ENCODE measurements around the gene IKZF4.
"Not testable (repeated sequence)": the region's sequence is repeated elsewhere in the genome, so short reads cannot be mapped to it uniquely, and the experiment has no call there.

IKZF4 gene

GRCh38 chr12:55984861-55985260 is 36.0 kb upstream of the IKZF4 start:
- DNase-seq (ENCODE audit: insufficient read length) (no peak), FAIRE-seq (no peak)
- TF ChIP-seq POLR2A (IDR thresholded peaks at IDR 0.05; ENCODE audit: low read depth, low read length), result no peak
- no peak for TF ChIP-seq TAF1 (IDR thresholded peaks at IDR 0.05; ENCODE audit: borderline replicate concordance, low read depth, low read length)
- TF ChIP-seq POLR2AphosphoS5 (IDR thresholded peaks at IDR 0.05; ENCODE audit: low read depth, low read length), result no peak

- DNase-seq (ENCODE audit: insufficient read length), result no peak
- FAIRE-seq, result no peak
- no peak for TF ChIP-seq POLR2A (IDR thresholded peaks at IDR 0.05; ENCODE audit: low read depth, low read length)
- TF ChIP-seq TAF1 (IDR thresholded peaks at IDR 0.05; ENCODE audit: borderline replicate concordance, low read depth, low read length), result no peak
- no peak for TF ChIP-seq POLR2AphosphoS5 (IDR thresholded peaks at IDR 0.05; ENCODE audit: low read depth, low read length)
Observed at GRCh38 chr12:55985341-55985740, 35.5 kb upstream of the IKZF4 start.

- DNase-seq (ENCODE audit: insufficient read length), result not testable (repeated sequence)
Observed at GRCh38 chr12:55985976-55986375, 34.9 kb upstream of the IKZF4 start.

GRCh38 chr12:55991110-55991509 is 29.7 kb upstream of the IKZF4 start:
- DNase-seq (ENCODE audit: insufficient read length) (no peak), FAIRE-seq (no peak)
- TF ChIP-seq POLR2A (IDR thresholded peaks at IDR 0.05; ENCODE audit: low read depth, low read length), result no peak

More at GRCh38 chr12:55985976-55986375, 34.9 kb upstream of the IKZF4 start:
- FAIRE-seq, result not testable (repeated sequence)

- no peak for TF ChIP-seq POLR2A (IDR thresholded peaks at IDR 0.05; ENCODE audit: low read depth, low read length)
- no peak for FAIRE-seq
Observed at GRCh38 chr12:55993230-55993853, 27.5 kb upstream of the IKZF4 start.

GRCh38 chr12:55995366-55995765 is 25.5 kb upstream of the IKZF4 start:
- DNase-seq (ENCODE audit: insufficient read length) (no peak), FAIRE-seq (no peak)
- no peak for TF ChIP-seq TAF1 (IDR thresholded peaks at IDR 0.05; ENCODE audit: borderline replicate concordance, low read depth, low read length)
- TF ChIP-seq POLR2A (IDR thresholded peaks at IDR 0.05; ENCODE audit: low read depth, low read length), result no peak
- no peak for TF ChIP-seq POLR2AphosphoS5 (IDR thresholded peaks at IDR 0.05; ENCODE audit: low read depth, low read length)

More at GRCh38 chr12:55993230-55993853, 27.5 kb upstream of the IKZF4 start:
- no peak for DNase-seq (ENCODE audit: insufficient read length)

GRCh38 chr12:55996201-55996714 is 24.6 kb upstream of the IKZF4 start:
- FAIRE-seq (peak; percentile 86), DNase-seq (ENCODE audit: insufficient read length) (peak; percentile 36)
- no peak for TF ChIP-seq POLR2A (IDR thresholded peaks at IDR 0.05; ENCODE audit: low read depth, low read length)
- TF ChIP-seq TAF1 (IDR thresholded peaks at IDR 0.05; ENCODE audit: borderline replicate concordance, low read depth, low read length), result no peak
- no peak for TF ChIP-seq POLR2AphosphoS5 (IDR thresholded peaks at IDR 0.05; ENCODE audit: low read depth, low read length)

- DNase-seq (ENCODE audit: insufficient read length) (peak; percentile 94), FAIRE-seq (peak; percentile 95)
- TF ChIP-seq TAF1 (IDR thresholded peaks at IDR 0.05; ENCODE audit: borderline replicate concordance, low read depth, low read length), result 0 out of 2 replicates have a peak, but pooled peaks have one; percentile 33
- peak; percentile 64; the same call in 1 of the 2 replicates for TF ChIP-seq POLR2AphosphoS5 (IDR thresholded peaks at IDR 0.05; ENCODE audit: low read depth, low read length)
- TF ChIP-seq POLR2A (IDR thresholded peaks at IDR 0.05; ENCODE audit: low read depth, low read length), result peak; percentile 66
Observed at GRCh38 chr12:55996715-55997534, 23.9 kb upstream of the IKZF4 start, which contains the start of gene SUOX. Gene SUOX, plus strand, starts transcription at chr12:55997276. Its CDS starts 4,946 bp downstream, at chr12:56002222.

- TF ChIP-seq POLR2AphosphoS5 (IDR thresholded peaks at IDR 0.05; ENCODE audit: low read depth, low read length) (no peak), POLR2A (IDR thresholded peaks at IDR 0.05; ENCODE audit: low read depth, low read length) (no peak), TAF1 (IDR thresholded peaks at IDR 0.05; ENCODE audit: borderline replicate concordance, low read depth, low read length) (no peak)
- DNase-seq (ENCODE audit: insufficient read length) (no peak), FAIRE-seq (no peak)
Observed at GRCh38 chr12:55997535-55997859, 23.3 kb upstream of the IKZF4 start.

GRCh38 chr12:55999522-55999921 is 21.3 kb upstream of the IKZF4 start:
- FAIRE-seq; DNase-seq (ENCODE audit: insufficient read length): not testable (repeated sequence)

GRCh38 chr12:55999999-56000540 is 20.8 kb upstream of the IKZF4 start:
- not testable (repeated sequence) for FAIRE-seq

GRCh38 chr12:56001487-56002100 is 19.2 kb upstream of the IKZF4 start:
- FAIRE-seq (no peak), DNase-seq (ENCODE audit: insufficient read length) (no peak)
- TF ChIP-seq POLR2AphosphoS5 (IDR thresholded peaks at IDR 0.05; ENCODE audit: low read depth, low read length), result no peak
- no peak for TF ChIP-seq POLR2A (IDR thresholded peaks at IDR 0.05; ENCODE audit: low read depth, low read length)
- no peak for TF ChIP-seq TAF1 (IDR thresholded peaks at IDR 0.05; ENCODE audit: borderline replicate concordance, low read depth, low read length)

More at GRCh38 chr12:55999999-56000540, 20.8 kb upstream of the IKZF4 start:
- DNase-seq (ENCODE audit: insufficient read length), result not testable (repeated sequence)

GRCh38 chr12:56003376-56003775 is 17.5 kb upstream of the IKZF4 start:
- FAIRE-seq; DNase-seq (ENCODE audit: insufficient read length): not testable (repeated sequence)
